Suprapubic skin (tissue), 4 donors: ENCODE data around the gene SLC38A3. TPM values are rescaled to one million over a fixed set of nuclear protein-coding genes. Genes with fewer than 3 reads are reported as not detected.
A peak's percentile ranks its signal among the peaks of the same experiment; 100 is the strongest.

Experiments
- DNase-seq, 2 donors: peaks; one replicate each; pipeline ENCODE4 v3.0.0-alpha.2; 2019; ENCODE audit warnings: low spot score in 2 of 2
- H3K27ac ChIP-seq: fragments of 200-600 bp; sonication (generic); one replicate; pipeline ENCODE4 v1.5.1; 2019
- H3K27me3 ChIP-seq: fragments of 200-600 bp; sonication (generic); one replicate; pipeline ENCODE4 v1.5.1; 2019
- H3K36me3 ChIP-seq: fragments of 200-600 bp; sonication (generic); one replicate; pipeline ENCODE4 v1.5.1; 2019
- H3K4me1 ChIP-seq: fragments of 200-600 bp; sonication (generic); one replicate; pipeline ENCODE4 v1.5.1; 2019
- H3K4me3 ChIP-seq: fragments of 200-600 bp; sonication (generic); one replicate; pipeline ENCODE4 v1.5.1; 2019; ENCODE audit warnings: mild to moderate bottlenecking
- H3K9me3 ChIP-seq: fragments of 200-600 bp; sonication (generic); one replicate; pipeline ENCODE4 v1.5.1; 2019
- EP300 ChIP-seq: sonication (generic); formaldehyde crosslinking; IDR thresholded peaks from one replicate; pipeline ENCODE4 v1.6.1; 2017; ENCODE audit warnings: antibody characterized with exemption
- POLR2A ChIP-seq, 2 donors: fragments of 450-650 bp; IDR thresholded peaks; one replicate each; pipeline ENCODE4 v1.6.1; 2017; ENCODE audit warnings: antibody characterized with exemption in 2 of 2, mild to moderate bottlenecking in 2 of 2, moderate library complexity in 2 of 2
- POLR2AphosphoS5 ChIP-seq, 3 donors: sonication (generic); formaldehyde crosslinking; IDR thresholded peaks; one replicate each; pipeline ENCODE4 v1.6.1; 2017; ENCODE audit warnings: antibody characterized with exemption in 3 of 3
- WGBS: methylation state at CpG from one replicate; pipeline ENCODE4 v1.1.5; 2018; 5-methylcytosine and 5-hydroxymethylcytosine counted together
- total RNA-seq, 4 donors: library from RNA; depleted of rRNA; stranded (reverse); fragments of >200 nt; gene quantifications; one replicate each; pipeline ENCODE4 v1.1.0, GENCODE V29; 2016
- TF ChIP-seq, protein P1 (sequence below), 2 donors: fragments of 200-600 bp in 1 of 2; fragments of 450-650 bp in 1 of 2; sonication (generic) in 1 of 2; IDR thresholded peaks; one replicate each; pipeline ENCODE4 v1.5.1; 2016 to 2019; ENCODE audit warnings: antibody characterized with exemption in 2 of 2, mild to moderate bottlenecking in 1 of 2, moderate library complexity in 1 of 2

Gene SLC38A3
- total RNA-seq, 4 donors from 2014 or later = 0.25 to 2.2 (median 1.00) TPM

DNA sequence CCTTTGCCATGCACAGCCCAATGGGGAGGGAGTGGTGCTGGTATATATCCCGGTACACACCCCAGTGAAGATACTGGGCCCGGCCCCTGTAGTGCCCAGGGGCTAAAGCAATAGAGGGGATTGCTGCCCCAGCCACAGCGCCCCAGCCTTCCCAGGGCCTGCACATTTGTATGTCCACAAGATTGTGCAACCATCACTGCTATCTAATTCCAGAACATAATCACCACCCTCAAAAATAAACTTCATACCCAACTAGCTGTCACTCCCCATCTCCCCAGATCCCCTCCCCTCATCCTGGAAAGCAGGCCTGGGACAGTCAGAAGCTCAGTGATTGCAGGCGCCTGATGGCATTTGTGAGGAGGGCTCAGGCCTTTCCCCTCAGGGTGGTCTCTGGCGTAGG lies 44.4 kb downstream of the SLC38A3 start:
- WGBS = 81% methylated on average over 3 of the region's 5 CpGs
- H3K4me3 ChIP-seq = no peak overlapping the region
- TF ChIP-seq POLR2A (IDR thresholded peaks at IDR 0.05) = no peak
- TF ChIP-seq POLR2AphosphoS5 (IDR thresholded peaks at IDR 0.05) = no peak

GRCh38 chr3:50250514-50250913 lies 45.4 kb downstream of the SLC38A3 start:
- peak overlapping the region; percentile 60 for H3K27ac ChIP-seq
- H3K36me3 ChIP-seq = peaks cover 13% of the 10 kb centered on the region
- 83% methylated on average over 4 of the region's 4 CpGs for WGBS
- DNase-seq = no peak
- H3K4me1 ChIP-seq = peaks cover 82% of the 10 kb centered on the region
- no peak overlapping the region for H3K4me3 ChIP-seq
- no peaks in the 10 kb centered on the region for H3K9me3 ChIP-seq
- TF ChIP-seq POLR2AphosphoS5 (IDR thresholded peaks at IDR 0.05) (no peak), EP300 (no peak), POLR2A (IDR thresholded peaks at IDR 0.05) (no peak)
- TF ChIP-seq, protein P1, sequence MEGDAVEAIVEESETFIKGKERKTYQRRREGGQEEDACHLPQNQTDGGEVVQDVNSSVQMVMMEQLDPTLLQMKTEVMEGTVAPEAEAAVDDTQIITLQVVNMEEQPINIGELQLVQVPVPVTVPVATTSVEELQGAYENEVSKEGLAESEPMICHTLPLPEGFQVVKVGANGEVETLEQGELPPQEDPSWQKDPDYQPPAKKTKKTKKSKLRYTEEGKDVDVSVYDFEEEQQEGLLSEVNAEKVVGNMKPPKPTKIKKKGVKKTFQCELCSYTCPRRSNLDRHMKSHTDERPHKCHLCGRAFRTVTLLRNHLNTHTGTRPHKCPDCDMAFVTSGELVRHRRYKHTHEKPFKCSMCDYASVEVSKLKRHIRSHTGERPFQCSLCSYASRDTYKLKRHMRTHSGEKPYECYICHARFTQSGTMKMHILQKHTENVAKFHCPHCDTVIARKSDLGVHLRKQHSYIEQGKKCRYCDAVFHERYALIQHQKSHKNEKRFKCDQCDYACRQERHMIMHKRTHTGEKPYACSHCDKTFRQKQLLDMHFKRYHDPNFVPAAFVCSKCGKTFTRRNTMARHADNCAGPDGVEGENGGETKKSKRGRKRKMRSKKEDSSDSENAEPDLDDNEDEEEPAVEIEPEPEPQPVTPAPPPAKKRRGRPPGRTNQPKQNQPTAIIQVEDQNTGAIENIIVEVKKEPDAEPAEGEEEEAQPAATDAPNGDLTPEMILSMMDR (IDR thresholded peaks at IDR 0.05) = no peak
- H3K27me3 ChIP-seq = no peaks in the 10 kb centered on the region

More for the DNA sequence above, 44.4 kb downstream of the SLC38A3 start:
- H3K27me3 ChIP-seq = no peaks in the 10 kb centered on the region
- peaks cover 82% of the 10 kb centered on the region for H3K4me1 ChIP-seq
- no peak for DNase-seq
- peaks cover 13% of the 10 kb centered on the region for H3K36me3 ChIP-seq
- H3K9me3 ChIP-seq = no peaks in the 10 kb centered on the region
- H3K27ac ChIP-seq = peak overlapping the region; percentile 76

- no peaks in the 10 kb centered on the region for H3K27me3 ChIP-seq
- 38% methylated on average over 8 of the region's 8 CpGs for WGBS
- H3K4me1 ChIP-seq = peaks cover 80% of the 10 kb centered on the region
- H3K4me3 ChIP-seq = no peak overlapping the region
- no peaks in the 10 kb centered on the region for H3K9me3 ChIP-seq
- no peak for DNase-seq
- peak overlapping the region; percentile 60 for H3K27ac ChIP-seq
- peaks cover 16% of the 10 kb centered on the region for H3K36me3 ChIP-seq
- TF ChIP-seq, protein P1 (IDR thresholded peaks at IDR 0.05) = no peak
- TF ChIP-seq EP300 (no peak), POLR2A (IDR thresholded peaks at IDR 0.05) (no peak), POLR2AphosphoS5 (IDR thresholded peaks at IDR 0.05) (no peak)
Measured at GRCh38 chr3:50251220-50251619, 46.1 kb downstream of the SLC38A3 start.

- Histone ChIP-seq H3K27ac (peak overlapping the region; percentile 79), H3K4me1 (peaks cover 65% of the 10 kb centered on the region), H3K27me3 (no peaks in the 10 kb centered on the region), H3K4me3 (no peak overlapping the region), H3K36me3 (peaks cover 39% of the 10 kb centered on the region), H3K9me3 (no peaks in the 10 kb centered on the region)
- peak in 1 of 2 donors; percentile 87 for DNase-seq
- WGBS = 61% methylated on average over 8 of the region's 8 CpGs
- TF ChIP-seq POLR2AphosphoS5 (IDR thresholded peaks at IDR 0.05) (no peak), EP300 (no peak), POLR2A (IDR thresholded peaks at IDR 0.05) (no peak)
- TF ChIP-seq, protein P1 (IDR thresholded peaks at IDR 0.05) = no peak
Measured at GRCh38 chr3:50254577-50255250, 49.6 kb downstream of the SLC38A3 start.

GRCh38 chr3:50255251-50255615 lies 50.2 kb downstream of the SLC38A3 start:
- Histone ChIP-seq H3K4me1 (peaks cover 65% of the 10 kb centered on the region), H3K27me3 (no peaks in the 10 kb centered on the region), H3K36me3 (peaks cover 39% of the 10 kb centered on the region), H3K9me3 (no peaks in the 10 kb centered on the region), H3K4me3 (no peak overlapping the region), H3K27ac (peak overlapping the region; percentile 79)
- TF ChIP-seq POLR2AphosphoS5 (IDR thresholded peaks at IDR 0.05) = no peak
- TF ChIP-seq, protein P1 (IDR thresholded peaks at IDR 0.05) = no peak
- no peak for TF ChIP-seq EP300
- TF ChIP-seq POLR2A (IDR thresholded peaks at IDR 0.05) = no peak
- WGBS = 42% methylated on average over 4 of the region's 9 CpGs
- DNase-seq = no peak
